NCI-H1694 treated with DMSO at 0.1 percent for 48 hours (cell line): ENCODE measurements around the gene PSME3IP1.
"Not testable (repeated sequence)": the region's sequence is repeated elsewhere in the genome, so short reads cannot be mapped to it uniquely, and the experiment has no call there.

ENCODE experiments used
- DNase-seq: peaks from one replicate; lab custom pipeline; 2025; lab: John Stamatoyannopoulos, UW

The PSME3IP1 gene

GRCh38 chr16:57196753-57197152 lies 10.9 kb upstream of the PSME3IP1 start:
- no peak for DNase-seq

- DNase-seq = no peak
These were observed 10.4 kb upstream of the PSME3IP1 start for GRCh38 chr16:57196286-57196685.

GRCh38 chr16:57194512-57194911 lies 8.7 kb upstream of the PSME3IP1 start:
- no peak for DNase-seq

GRCh38 chr16:57192720-57193486 lies 7.1 kb upstream of the PSME3IP1 start:
- DNase-seq = no peak

GRCh38 chr16:57192146-57192545 lies 6.3 kb upstream of the PSME3IP1 start:
- no peak for DNase-seq

- DNase-seq = no peak
These were observed 5.3 kb upstream of the PSME3IP1 start for GRCh38 chr16:57191056-57191571.

GRCh38 chr16:57190136-57190535 lies 4.3 kb upstream of the PSME3IP1 start:
- DNase-seq = no peak

GRCh38 chr16:57189527-57189926 lies 3.7 kb upstream of the PSME3IP1 start:
- DNase-seq = not testable (repeated sequence)

- no peak for DNase-seq
These were observed 2.8 kb upstream of the PSME3IP1 start for GRCh38 chr16:57188711-57189002.

- DNase-seq = not testable (repeated sequence)
These were observed 2.3 kb upstream of the PSME3IP1 start for GRCh38 chr16:57187902-57188710.

GRCh38 chr16:57186872-57187854 lies 1.3 kb upstream of the PSME3IP1 start:
- DNase-seq = no peak

GRCh38 chr16:57185446-57185944 lies 344 bp downstream of the PSME3IP1 start:
- peak; percentile 10 for DNase-seq

- DNase-seq = no peak
These were observed 873 bp downstream of the PSME3IP1 start for GRCh38 chr16:57184887-57185445.

- DNase-seq = no peak
These were observed 1.7 kb downstream of the PSME3IP1 start for GRCh38 chr16:57184113-57184512.

- DNase-seq = no peak
These were observed 6.5 kb downstream of the PSME3IP1 start for GRCh38 chr16:57179215-57179828.

- no peak for DNase-seq
These were observed 7.0 kb downstream of the PSME3IP1 start for GRCh38 chr16:57178793-57179212.

GRCh38 chr16:57178196-57178595 lies 7.6 kb downstream of the PSME3IP1 start:
- no peak for DNase-seq

GRCh38 chr16:57175896-57176295 lies 9.9 kb downstream of the PSME3IP1 start:
- no peak for DNase-seq

- DNase-seq = no peak
These were observed 13.0 kb downstream of the PSME3IP1 start for GRCh38 chr16:57172721-57173290.

GRCh38 chr16:57169327-57169726 lies 16.5 kb downstream of the PSME3IP1 start:
- DNase-seq = no peak

- DNase-seq = peak; percentile 16
These were observed 17.9 kb downstream of the PSME3IP1 start for GRCh38 chr16:57167953-57168352.
